PC-3 (cell line): ENCODE measurements around the gene PGA5. TPM values are rescaled to one million over a fixed set of nuclear protein-coding genes. Genes with fewer than 3 reads are reported as not detected.

Experiments used
- ATAC-seq: fragments of 200-7000 bp; cut with Tn5 transposase; 2 replicates; pipeline ENCODE4 v1.9.1; 2020; ENCODE audit warnings: mild to moderate bottlenecking, moderate library complexity
- BruUV-seq: library from RNA; stranded (reverse); fragments of 400-500 nt; replicated peaks from 2 replicates; lab custom pipeline; 2021; lab: Mats Ljungman, UMichigan
- CTCF ChIA-PET: fragments of 300-600 bp; sonication (Branson Sonifier 250); formaldehyde crosslinking; loops from one replicate; lab custom pipeline; 2022; ENCODE audit warnings: antibody characterized with exemption; lab: Charles Lee
- POLR2A ChIA-PET: fragments of 300-600 bp; sonication (Branson Sonifier 250); formaldehyde crosslinking; loops from one replicate; lab custom pipeline; 2022; ENCODE audit warnings: antibody characterized with exemption; ENCODE audit not compliant: unreplicated experiment; lab: Charles Lee
- DNase-seq: peaks from one replicate; pipeline ENCODE4 v3.0.0-alpha.2; 2015
- H2AFZ ChIP-seq: fragments of 300-600 bp; sonication (generic); 2 replicates; pipeline ENCODE4 v1.6.0; 2016; ENCODE audit warnings: antibody characterized with exemption, low read length
- H3F3A ChIP-seq: fragments of 300-600 bp; sonication (generic); one replicate; pipeline ENCODE4 v1.6.0; 2017; ENCODE audit warnings: antibody characterized with exemption, low read length, control low read depth, mild to moderate bottlenecking; ENCODE audit not compliant: unreplicated experiment
- H3K27ac ChIP-seq: fragments of 300-600 bp; sonication (generic); 2 replicates; pipeline ENCODE4 v1.5.1; 2016; ENCODE audit warnings: mild to moderate bottlenecking, low read length
- H3K27me3 ChIP-seq: fragments of 300-600 bp; sonication (generic); 2 replicates; pipeline ENCODE4 v1.6.1; 2016; ENCODE audit warnings: low read length, mixed read lengths
- H3K36me3 ChIP-seq: fragments of 300-600 bp; sonication (generic); 2 replicates; pipeline ENCODE4 v1.6.1; 2016; ENCODE audit warnings: low read depth, mixed run types, low read length, mixed read lengths
- H3K4me1 ChIP-seq: fragments of 300-600 bp; sonication (generic); 2 replicates; pipeline ENCODE4 v1.5.1; 2016; ENCODE audit warnings: low read length; ENCODE audit not compliant: insufficient read depth
- H3K4me2 ChIP-seq: fragments of 300-600 bp; sonication (generic); 2 replicates; pipeline ENCODE4 v1.6.0; 2016; ENCODE audit warnings: low read length
- H3K4me3 ChIP-seq: fragments of 300-600 bp; sonication (generic); 2 replicates; pipeline ENCODE4 v1.5.1; 2016; ENCODE audit warnings: mild to moderate bottlenecking, low read length, mixed read lengths
- H3K79me2 ChIP-seq: fragments of 300-600 bp; sonication (generic); 2 replicates; pipeline ENCODE4 v1.6.1; 2017; ENCODE audit warnings: low read length, mixed read lengths
- H3K9ac ChIP-seq: fragments of 300-600 bp; sonication (generic); 2 replicates; pipeline ENCODE4 v1.6.0; 2016; ENCODE audit warnings: mild to moderate bottlenecking, low read length
- H3K9me2 ChIP-seq: fragments of 300-600 bp; sonication (generic); replicated peaks from 2 replicates; pipeline ENCODE4 v1.6.1; 2016; ENCODE audit warnings: mixed run types, low read length, mixed read lengths
- H3K9me3 ChIP-seq: fragments of 300-600 bp; sonication (generic); 2 replicates; pipeline ENCODE4 v1.6.1; 2016; ENCODE audit warnings: low read length, mixed read lengths
- H4K20me1 ChIP-seq: fragments of 300-600 bp; sonication (generic); 2 replicates; pipeline ENCODE4 v1.6.1; 2016; ENCODE audit warnings: low read length, mixed read lengths
- CTCF ChIP-seq: fragments of 300-600 bp; sonication (generic); conservative IDR thresholded peaks from 2 replicates; pipeline ENCODE4 v1.5.1; 2017; ENCODE audit warnings: antibody characterized with exemption, low read depth, mild to moderate bottlenecking, low read length
- EZH2 ChIP-seq: fragments of 300-600 bp; sonication (generic); IDR thresholded peaks from one replicate; pipeline ENCODE4 v1.6.1; 2017; ENCODE audit warnings: antibody characterized with exemption, mild to moderate bottlenecking, low read length; ENCODE audit not compliant: unreplicated experiment
- EZH2phosphoT487 ChIP-seq: fragments of 300-600 bp; sonication (generic); IDR thresholded peaks from 2 replicates; pipeline ENCODE4 v1.6.1; 2018; ENCODE audit warnings: mild to moderate bottlenecking, antibody characterized with exemption, low read length, borderline replicate concordance
- intact Hi-C: fragments of 100-400 bp; cut with micrococcal nuclease; formaldehyde crosslinking; loops from 2 replicates; pipeline ENCODE4 v1.9.0; 2023
- total RNA-seq: library from RNA; depleted of rRNA; stranded (reverse); fragments of >200 nt; gene quantifications from 2 replicates; pipeline ENCODE4 v1.2.3, GENCODE V29; 2014; rRNA removed

PGA5 gene
- total RNA-seq, 1 experiment from 2014 or later = not detected

DNA sequence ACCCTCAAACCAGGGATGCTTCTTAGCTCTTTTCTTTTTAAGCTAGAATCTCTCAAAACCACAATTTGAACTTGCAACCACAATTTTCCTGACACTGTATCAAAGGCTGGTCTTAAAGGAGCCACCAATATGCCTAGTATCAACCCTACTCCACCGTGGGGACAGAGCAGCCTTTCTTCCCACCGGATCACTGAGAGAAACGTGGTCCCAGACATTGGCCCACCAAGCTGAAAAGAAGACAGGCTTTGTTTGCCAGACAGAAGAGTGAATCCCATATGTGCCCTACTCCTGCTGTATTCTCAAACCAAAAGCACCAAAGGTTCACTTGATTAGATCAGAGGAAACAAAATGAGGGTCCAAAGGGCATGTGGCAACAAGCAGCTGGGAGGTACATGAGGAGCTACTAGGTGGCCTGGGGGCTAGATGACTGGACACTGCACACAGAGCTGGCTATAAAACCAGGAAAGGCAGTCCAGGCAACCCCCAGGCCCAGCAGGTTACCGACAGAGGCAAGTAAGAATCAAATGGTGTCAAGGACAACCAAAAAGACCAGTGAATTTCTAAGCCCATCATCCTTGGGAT is 57.8 kb downstream of the PGA5 start:
- H3K9ac ChIP-seq = no peak overlapping the region
- peaks cover 9% of the 10 kb centered on the region for H3K27me3 ChIP-seq
- no peak overlapping the region for H3K27ac ChIP-seq
- no peak overlapping the region for H2AFZ ChIP-seq
- peaks cover 52% of the 10 kb centered on the region for H3K36me3 ChIP-seq
- TF ChIP-seq CTCF (no peak), EZH2 (no peak), EZH2phosphoT487 (no peak)
- CTCF ChIA-PET = no interaction called here
- peaks cover 12% of the 10 kb centered on the region for H3K4me1 ChIP-seq
- no peaks in the 10 kb centered on the region for H3K79me2 ChIP-seq
- no peaks in the 10 kb centered on the region for H3K9me2 ChIP-seq
- no peaks in the 10 kb centered on the region for H3K9me3 ChIP-seq
- no peaks in the 10 kb centered on the region for H3F3A ChIP-seq
- intact Hi-C loops = no loop called here
- no peaks in the 10 kb centered on the region for H4K20me1 ChIP-seq
- no peak for DNase-seq
- H3K4me3 ChIP-seq = no peak overlapping the region
- no TSS peak for BruUV-seq
- POLR2A ChIA-PET = interaction anchor here (0.6 kb wide), 1 partner anchor 86 kb away, joined by 3 read pairs; no protein-coding TSS in a partner anchor
- no peak for ATAC-seq
- H3K4me2 ChIP-seq = no peak overlapping the region

Other genes starting within 250 kb of the PGA5 start
- gene CD5, start 138.7 kb upstream of the PGA5 start, total RNA-seq = 0.11 and 0.12 TPM in 2 replicates
- gene VPS37C, start 79.7 kb upstream of the PGA5 start, total RNA-seq = 28.9 and 34.9 TPM in 2 replicates
- gene PGA3, start 37.7 kb upstream of the PGA5 start, total RNA-seq = not detected in 2 replicates
- gene PGA4, start 18.8 kb upstream of the PGA5 start, total RNA-seq = not detected in 2 replicates
- gene VWCE, start 54.1 kb downstream of the PGA5 start, total RNA-seq = 0.15 and 0.35 TPM in 2 replicates
- 450 and 451 TPM in 2 replicates for gene DDB1, start 91.9 kb downstream of the PGA5 start, total RNA-seq
- gene TKFC, start 92.1 kb downstream of the PGA5 start, total RNA-seq = 56.9 and 88.5 TPM in 2 replicates
- 51.2 and 58.2 TPM in 2 replicates for gene CYB561A3, start 120.7 kb downstream of the PGA5 start, total RNA-seq
- 39.8 and 40.7 TPM in 2 replicates for gene TMEM138, start 121.2 kb downstream of the PGA5 start, total RNA-seq
- 19.3 and 23.2 TPM in 2 replicates for gene TMEM216, start 151.4 kb downstream of the PGA5 start, total RNA-seq
- 51.1 and 55.3 TPM in 2 replicates for gene CPSF7, start 188.8 kb downstream of the PGA5 start, total RNA-seq
- 54.3 and 90.4 TPM in 2 replicates for gene SDHAF2, start 188.9 kb downstream of the PGA5 start, total RNA-seq